A673 (cell line): ENCODE data around the gene ERICH6.

Experiments
- EZH2 ChIP-seq: fragments of 200-600 bp; sonication (generic); IDR thresholded peaks from 2 replicates; pipeline ENCODE4 v1.6.1; 2017; ENCODE audit warnings: borderline replicate concordance, low read depth, mild to moderate bottlenecking, mixed read lengths, antibody characterized with exemption, low read length; ENCODE audit not compliant: poor library complexity, severe bottlenecking
- TF ChIP-seq, protein P1 (sequence below): fragments of 300-800, 200-600 bp; sonication (generic); conservative IDR thresholded peaks from 2 replicates; pipeline ENCODE4 v1.5.1; 2017; ENCODE audit warnings: low read depth, mild to moderate bottlenecking, antibody characterized with exemption, low read length, moderate library complexity, mixed read lengths

DNA sequence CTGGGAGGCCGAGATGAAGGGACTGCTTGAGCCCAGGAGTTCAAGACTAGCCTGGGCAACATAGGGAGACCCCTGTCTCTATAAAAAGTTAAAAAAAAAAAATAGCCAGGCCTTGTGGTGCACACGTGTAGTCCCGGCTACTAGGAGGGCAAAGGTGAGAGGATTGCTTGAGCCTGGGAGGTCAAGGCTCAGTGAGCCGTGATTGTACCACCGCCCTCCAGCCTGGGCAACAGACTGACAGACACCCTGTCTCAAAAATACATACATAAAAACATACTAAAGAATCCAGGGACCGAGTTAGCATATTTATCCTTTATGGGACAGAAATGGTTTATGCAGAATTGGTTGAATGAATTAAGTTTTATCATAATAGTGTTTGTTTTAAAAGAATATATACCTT lies 45.5 kb upstream of the ERICH6 start:
- TF ChIP-seq, protein P1, sequence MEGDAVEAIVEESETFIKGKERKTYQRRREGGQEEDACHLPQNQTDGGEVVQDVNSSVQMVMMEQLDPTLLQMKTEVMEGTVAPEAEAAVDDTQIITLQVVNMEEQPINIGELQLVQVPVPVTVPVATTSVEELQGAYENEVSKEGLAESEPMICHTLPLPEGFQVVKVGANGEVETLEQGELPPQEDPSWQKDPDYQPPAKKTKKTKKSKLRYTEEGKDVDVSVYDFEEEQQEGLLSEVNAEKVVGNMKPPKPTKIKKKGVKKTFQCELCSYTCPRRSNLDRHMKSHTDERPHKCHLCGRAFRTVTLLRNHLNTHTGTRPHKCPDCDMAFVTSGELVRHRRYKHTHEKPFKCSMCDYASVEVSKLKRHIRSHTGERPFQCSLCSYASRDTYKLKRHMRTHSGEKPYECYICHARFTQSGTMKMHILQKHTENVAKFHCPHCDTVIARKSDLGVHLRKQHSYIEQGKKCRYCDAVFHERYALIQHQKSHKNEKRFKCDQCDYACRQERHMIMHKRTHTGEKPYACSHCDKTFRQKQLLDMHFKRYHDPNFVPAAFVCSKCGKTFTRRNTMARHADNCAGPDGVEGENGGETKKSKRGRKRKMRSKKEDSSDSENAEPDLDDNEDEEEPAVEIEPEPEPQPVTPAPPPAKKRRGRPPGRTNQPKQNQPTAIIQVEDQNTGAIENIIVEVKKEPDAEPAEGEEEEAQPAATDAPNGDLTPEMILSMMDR = no peak
- TF ChIP-seq EZH2 = no peak
